ENCODE measurements around the gene MAPT.

Gene MAPT

DNA sequence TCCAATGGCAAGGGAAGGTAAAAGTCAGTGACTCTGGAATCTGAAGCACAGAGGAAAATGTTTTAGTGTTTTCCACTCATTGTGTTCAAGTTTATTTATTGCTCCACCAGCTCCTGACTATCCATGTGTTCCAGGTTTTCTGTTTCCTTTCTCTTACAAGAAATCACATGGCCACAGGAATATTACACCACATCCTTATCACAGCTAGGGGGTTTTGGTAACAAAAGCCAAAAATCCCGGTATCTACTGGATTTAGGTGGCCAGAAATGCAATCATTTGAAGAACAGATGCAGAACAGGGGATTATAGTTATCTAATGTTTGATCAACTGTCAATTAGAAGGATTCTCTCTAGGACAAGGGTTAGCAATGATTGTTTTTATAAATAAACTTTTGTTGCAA, 152.6 kb downstream of the MAPT start:
- H3K4me2 ChIP-seq (ENCODE audit: low read length) = no peak overlapping the region
- no peaks in the 10 kb centered on the region for H3K9me3 ChIP-seq (ENCODE audit: control insufficient read depth, insufficient read depth, low read length)
- no peak for TF ChIP-seq CTCF (IDR thresholded peaks at IDR 0.05; ENCODE audit: low read depth, low read length, poor library complexity, severe bottlenecking)
- no peak for TF ChIP-seq EZH2phosphoT487 (IDR thresholded peaks at IDR 0.05; ENCODE audit: borderline replicate concordance, low read length)
- no peaks in the 10 kb centered on the region for H3K9me2 ChIP-seq (replicated peaks; ENCODE audit: control insufficient read depth, low read length)
- H3K4me1 ChIP-seq (ENCODE audit: control insufficient read depth, low read length) = no peaks in the 10 kb centered on the region
- H3K4me3 ChIP-seq (ENCODE audit: low read length) = no peak overlapping the region
- peaks cover 89% of the 10 kb centered on the region for H3K36me3 ChIP-seq (ENCODE audit: control insufficient read depth, low read length)
- H3K79me2 ChIP-seq (ENCODE audit: control insufficient read depth, low read length) = peaks cover 6% of the 10 kb centered on the region
- H3F3A ChIP-seq (ENCODE audit: control insufficient read depth, insufficient read depth) = peaks cover 8% of the 10 kb centered on the region
- no peaks in the 10 kb centered on the region for H4K20me1 ChIP-seq (ENCODE audit: control insufficient read depth, insufficient read depth, low read depth, low read length)
- no peak overlapping the region for H3K27ac ChIP-seq (ENCODE audit: low read depth, low read length)
- no peaks in the 10 kb centered on the region for H3K27me3 ChIP-seq (ENCODE audit: control insufficient read depth, low read length)

- H3K4me2 ChIP-seq (ENCODE audit: low read length) = no peak overlapping the region
- H3K27ac ChIP-seq (ENCODE audit: low read depth, low read length) = no peak overlapping the region
- H3F3A ChIP-seq (ENCODE audit: control insufficient read depth, insufficient read depth) = peaks cover 8% of the 10 kb centered on the region
- H3K36me3 ChIP-seq (ENCODE audit: control insufficient read depth, low read length) = peaks cover 89% of the 10 kb centered on the region
- H3K9me3 ChIP-seq (ENCODE audit: control insufficient read depth, insufficient read depth, low read length) = no peaks in the 10 kb centered on the region
- no peaks in the 10 kb centered on the region for H3K9me2 ChIP-seq (replicated peaks; ENCODE audit: control insufficient read depth, low read length)
- H3K79me2 ChIP-seq (ENCODE audit: control insufficient read depth, low read length) = peaks cover 6% of the 10 kb centered on the region
- TF ChIP-seq CTCF (IDR thresholded peaks at IDR 0.05; ENCODE audit: low read depth, low read length, poor library complexity, severe bottlenecking) (no peak), EZH2phosphoT487 (IDR thresholded peaks at IDR 0.05; ENCODE audit: borderline replicate concordance, low read length) (no peak)
- H3K4me1 ChIP-seq (ENCODE audit: control insufficient read depth, low read length) = no peaks in the 10 kb centered on the region
- H3K27me3 ChIP-seq (ENCODE audit: control insufficient read depth, low read length) = no peaks in the 10 kb centered on the region
- H3K4me3 ChIP-seq (ENCODE audit: low read length) = no peak overlapping the region
- no peaks in the 10 kb centered on the region for H4K20me1 ChIP-seq (ENCODE audit: control insufficient read depth, insufficient read depth, low read depth, low read length)
Measured at GRCh38 chr17:46047398-46047797, 153.0 kb downstream of the MAPT start.

DNA sequence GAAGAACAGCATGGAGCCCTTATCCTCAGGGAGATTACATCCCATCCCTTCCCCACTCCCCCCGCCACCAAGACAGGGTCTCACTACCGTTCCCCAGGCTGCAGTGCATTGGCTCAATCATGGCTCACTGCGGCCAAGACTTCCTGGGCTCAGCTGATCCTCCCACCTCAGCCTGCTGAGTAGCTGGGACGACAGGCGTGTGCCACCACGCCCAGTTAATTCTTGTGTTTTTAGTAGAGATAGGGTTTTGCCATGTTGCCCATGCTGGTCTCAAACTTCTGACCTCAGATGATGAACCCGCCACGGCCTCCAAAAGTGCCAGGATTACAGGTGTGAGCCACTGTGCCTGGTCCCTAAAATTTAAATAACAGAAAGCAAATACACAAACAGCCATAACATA, 153.5 kb downstream of the MAPT start:
- no peak overlapping the region for H3K27ac ChIP-seq (ENCODE audit: low read depth, low read length)
- peaks cover 6% of the 10 kb centered on the region; the same call in 1 of the 2 replicates for H3K79me2 ChIP-seq (ENCODE audit: control insufficient read depth, low read length)
- no peak overlapping the region for H3K4me3 ChIP-seq (ENCODE audit: low read length)
- H3K4me2 ChIP-seq (ENCODE audit: low read length) = no peak overlapping the region
- no peaks in the 10 kb centered on the region for H3K27me3 ChIP-seq (ENCODE audit: control insufficient read depth, low read length)
- no peaks in the 10 kb centered on the region for H3K9me3 ChIP-seq (ENCODE audit: control insufficient read depth, insufficient read depth, low read length)
- no peaks in the 10 kb centered on the region for H3K9me2 ChIP-seq (replicated peaks; ENCODE audit: control insufficient read depth, low read length)
- H4K20me1 ChIP-seq (ENCODE audit: control insufficient read depth, insufficient read depth, low read depth, low read length) = no peaks in the 10 kb centered on the region
- no peak for TF ChIP-seq EZH2phosphoT487 (IDR thresholded peaks at IDR 0.05; ENCODE audit: borderline replicate concordance, low read length)
- TF ChIP-seq CTCF (IDR thresholded peaks at IDR 0.05; ENCODE audit: low read depth, low read length, poor library complexity, severe bottlenecking) = no peak
- H3K36me3 ChIP-seq (ENCODE audit: control insufficient read depth, low read length) = peaks cover 84% of the 10 kb centered on the region
- H3F3A ChIP-seq (ENCODE audit: control insufficient read depth, insufficient read depth) = peaks cover 8% of the 10 kb centered on the region
- no peaks in the 10 kb centered on the region for H3K4me1 ChIP-seq (ENCODE audit: control insufficient read depth, low read length)

GRCh38 chr17:46049656-46050055, 155.3 kb downstream of the MAPT start:
- Histone ChIP-seq H3K4me3 (ENCODE audit: low read length) (no peak overlapping the region), H3K27ac (ENCODE audit: low read depth, low read length) (no peak overlapping the region), H3K9me2 (replicated peaks; ENCODE audit: control insufficient read depth, low read length) (no peaks in the 10 kb centered on the region), H3F3A (ENCODE audit: control insufficient read depth, insufficient read depth) (peaks cover 8% of the 10 kb centered on the region), H3K4me2 (ENCODE audit: low read length) (no peak overlapping the region), H3K79me2 (ENCODE audit: control insufficient read depth, low read length) (no peaks in the 10 kb centered on the region; the same call in 1 of the 2 replicates), H3K4me1 (ENCODE audit: control insufficient read depth, low read length) (no peaks in the 10 kb centered on the region), H4K20me1 (ENCODE audit: control insufficient read depth, insufficient read depth, low read depth, low read length) (no peaks in the 10 kb centered on the region), H3K9me3 (ENCODE audit: control insufficient read depth, insufficient read depth, low read length) (no peaks in the 10 kb centered on the region), H3K36me3 (ENCODE audit: control insufficient read depth, low read length) (peaks cover 68% of the 10 kb centered on the region), H3K27me3 (ENCODE audit: control insufficient read depth, low read length) (no peaks in the 10 kb centered on the region)
- TF ChIP-seq EZH2phosphoT487 (IDR thresholded peaks at IDR 0.05; ENCODE audit: borderline replicate concordance, low read length) (no peak), CTCF (IDR thresholded peaks at IDR 0.05; ENCODE audit: low read depth, low read length, poor library complexity, severe bottlenecking) (no peak)
